Dendritic cell treated with granulocyte-macrophage colony-stimulating factor and Interleukin-4, amounts not matched to agents 40 ng/mL and 50 ng/mL, for 4 days (primary cell): ENCODE results near the gene USH1C.

Source experiments
- H3K27ac Mint-ChIP-seq: one replicate; pipeline ENCODE4 v1.8.0; 2022; ENCODE audit warnings: mild to moderate bottlenecking, mixed read lengths
- H3K27me3 Mint-ChIP-seq: one replicate; pipeline ENCODE4 v1.8.0; 2022; ENCODE audit warnings: mild to moderate bottlenecking, mixed read lengths
- H3K36me3 Mint-ChIP-seq: one replicate; pipeline ENCODE4 v1.8.0; 2022; ENCODE audit warnings: low read depth, mixed read lengths
- H3K4me1 Mint-ChIP-seq: one replicate; pipeline ENCODE4 v1.8.0; 2022; ENCODE audit warnings: low read depth, mixed read lengths
- H3K4me3 Mint-ChIP-seq: one replicate; pipeline ENCODE4 v1.8.0; 2022; ENCODE audit warnings: mild to moderate bottlenecking, moderate library complexity, mixed read lengths
- H3K9me3 Mint-ChIP-seq: one replicate; pipeline ENCODE4 v1.8.0; 2022; ENCODE audit warnings: mixed read lengths
- intact Hi-C: fragments of 100-400 bp; cut with micrococcal nuclease; formaldehyde crosslinking; loops from one replicate; pipeline ENCODE4 v1.15.0; 2022

USH1C gene

GRCh38 chr11:17544181-17544622 lies at the start of gene USH1C:
USH1C (minus strand) TSS chr11:17544416; CDS start chr11:17544307, 109 bp downstream.
- Mint-ChIP-seq H3K9me3 (no peaks in the 10 kb centered on the region), H3K4me3 (no peak within 1 kb of the TSS), H3K27me3 (peaks cover 59% of the 10 kb centered on the region), H3K4me1 (peaks cover 9% of the 10 kb centered on the region), H3K36me3 (no peaks in the 10 kb centered on the region), H3K27ac (no peak within 1 kb of the TSS)
- intact Hi-C loops = no loop called here

GRCh38 chr11:17593466-17594245 lies 49.4 kb upstream of the USH1C start:
- H3K4me3 Mint-ChIP-seq = no peak overlapping the region
- no peaks in the 10 kb centered on the region for H3K9me3 Mint-ChIP-seq
- no peak overlapping the region for H3K27ac Mint-ChIP-seq
- H3K4me1 Mint-ChIP-seq = no peaks in the 10 kb centered on the region
- H3K27me3 Mint-ChIP-seq = peaks cover 2% of the 10 kb centered on the region
- no peaks in the 10 kb centered on the region for H3K36me3 Mint-ChIP-seq
- intact Hi-C loops = no loop called here

GRCh38 chr11:17591293-17591692 lies 47.1 kb upstream of the USH1C start:
- no peaks in the 10 kb centered on the region for H3K4me1 Mint-ChIP-seq
- H3K4me3 Mint-ChIP-seq = no peak overlapping the region
- H3K36me3 Mint-ChIP-seq = no peaks in the 10 kb centered on the region
- H3K9me3 Mint-ChIP-seq = no peaks in the 10 kb centered on the region
- intact Hi-C loops = no loop called here
- H3K27me3 Mint-ChIP-seq = peaks cover 2% of the 10 kb centered on the region
- no peak overlapping the region for H3K27ac Mint-ChIP-seq

GRCh38 chr11:17590463-17590862 lies 46.2 kb upstream of the USH1C start:
- H3K27ac Mint-ChIP-seq = no peak overlapping the region
- H3K4me1 Mint-ChIP-seq = no peaks in the 10 kb centered on the region
- intact Hi-C loops = no loop called here
- no peaks in the 10 kb centered on the region for H3K36me3 Mint-ChIP-seq
- no peaks in the 10 kb centered on the region for H3K9me3 Mint-ChIP-seq
- peaks cover 2% of the 10 kb centered on the region for H3K27me3 Mint-ChIP-seq
- H3K4me3 Mint-ChIP-seq = no peak overlapping the region

DNA sequence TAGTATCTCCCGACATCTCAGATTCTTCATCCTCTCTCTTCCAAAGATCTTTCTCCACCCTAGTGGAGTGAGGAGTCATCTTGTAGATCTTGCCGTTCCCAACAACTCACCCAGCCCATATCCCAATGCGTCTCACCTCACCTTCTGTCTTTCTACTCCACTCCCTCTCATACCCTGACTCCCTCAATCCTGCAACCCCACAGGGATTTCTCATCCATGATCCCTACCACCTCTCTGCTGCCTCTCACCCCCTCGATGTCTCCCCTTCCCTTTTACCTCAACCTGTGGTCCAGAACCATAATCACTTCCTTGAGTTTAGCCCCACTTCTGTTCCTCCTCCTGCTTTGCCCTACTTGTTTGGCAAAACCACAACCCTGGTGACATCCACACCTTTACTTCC lies 44.5 kb upstream of the USH1C start:
- Mint-ChIP-seq H3K36me3 (no peaks in the 10 kb centered on the region), H3K27me3 (peaks cover 2% of the 10 kb centered on the region), H3K4me1 (no peaks in the 10 kb centered on the region), H3K27ac (no peak overlapping the region), H3K4me3 (no peak overlapping the region), H3K9me3 (no peaks in the 10 kb centered on the region)
- intact Hi-C loops = no loop called here

DNA sequence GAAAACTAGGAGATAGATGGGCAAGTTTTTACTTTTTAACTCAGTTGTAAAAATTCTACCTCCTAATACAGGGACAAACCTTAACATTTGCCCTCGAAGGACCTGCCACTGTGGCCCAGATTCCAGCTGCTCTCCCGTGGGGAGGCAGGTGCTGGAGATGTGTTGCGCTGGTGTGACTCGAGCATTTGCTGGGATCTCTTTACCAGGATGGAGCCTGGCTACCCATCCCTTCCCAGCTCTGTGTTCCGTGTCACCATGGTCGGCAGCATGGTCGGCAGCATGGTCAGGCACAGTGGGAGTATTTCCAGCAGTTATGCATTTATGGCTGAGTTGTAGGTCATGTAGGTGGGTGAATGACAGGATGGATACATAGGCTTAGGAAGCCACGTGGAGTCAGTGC lies 44.0 kb upstream of the USH1C start:
- intact Hi-C loops = no loop called here
- no peaks in the 10 kb centered on the region for H3K9me3 Mint-ChIP-seq
- H3K36me3 Mint-ChIP-seq = no peaks in the 10 kb centered on the region
- no peaks in the 10 kb centered on the region for H3K4me1 Mint-ChIP-seq
- H3K27ac Mint-ChIP-seq = no peak overlapping the region
- H3K4me3 Mint-ChIP-seq = no peak overlapping the region
- peaks cover 2% of the 10 kb centered on the region for H3K27me3 Mint-ChIP-seq

DNA sequence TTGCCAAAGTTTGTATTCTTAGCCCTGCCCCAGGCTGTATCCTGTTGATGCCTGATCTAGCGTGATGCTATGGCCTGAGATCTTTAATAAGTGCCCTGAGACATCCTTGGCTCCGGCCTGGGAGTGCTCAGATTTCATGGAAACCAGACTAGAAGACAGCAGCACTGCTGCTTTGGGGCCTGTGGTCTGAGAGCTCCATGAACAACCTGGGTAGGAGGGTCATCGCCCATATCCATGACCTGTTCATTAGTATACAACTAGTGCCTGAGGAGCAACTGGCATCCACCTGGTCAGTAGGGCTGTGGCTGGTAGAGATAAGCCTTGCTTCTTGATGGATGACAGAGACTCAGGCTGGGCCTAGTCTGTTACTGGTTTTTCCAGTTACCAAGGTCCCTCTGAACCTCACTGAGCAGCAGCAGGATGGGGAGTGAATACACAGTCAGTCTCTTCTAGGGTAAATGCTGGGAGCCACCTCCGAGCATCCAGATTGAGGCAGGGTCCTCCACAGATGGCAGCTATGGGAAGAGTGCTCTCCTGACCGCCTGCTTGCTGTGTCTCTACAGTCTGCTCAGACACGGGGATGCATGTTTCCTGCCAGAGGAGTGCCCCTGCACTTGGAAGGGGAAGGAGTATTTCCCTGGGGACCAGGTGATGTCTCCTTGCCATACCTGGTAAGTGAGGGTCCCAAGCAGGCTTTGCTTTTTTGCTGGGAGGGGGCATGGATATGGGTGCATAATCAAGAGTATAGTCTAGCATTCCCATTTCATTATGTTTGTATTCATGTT lies 41.9 kb upstream of the USH1C start:
- no peaks in the 10 kb centered on the region for H3K36me3 Mint-ChIP-seq
- no peaks in the 10 kb centered on the region for H3K4me1 Mint-ChIP-seq
- intact Hi-C loops = no loop called here
- no peaks in the 10 kb centered on the region for H3K9me3 Mint-ChIP-seq
- peaks cover 3% of the 10 kb centered on the region for H3K27me3 Mint-ChIP-seq
- no peak overlapping the region for H3K4me3 Mint-ChIP-seq
- H3K27ac Mint-ChIP-seq = no peak overlapping the region

DNA sequence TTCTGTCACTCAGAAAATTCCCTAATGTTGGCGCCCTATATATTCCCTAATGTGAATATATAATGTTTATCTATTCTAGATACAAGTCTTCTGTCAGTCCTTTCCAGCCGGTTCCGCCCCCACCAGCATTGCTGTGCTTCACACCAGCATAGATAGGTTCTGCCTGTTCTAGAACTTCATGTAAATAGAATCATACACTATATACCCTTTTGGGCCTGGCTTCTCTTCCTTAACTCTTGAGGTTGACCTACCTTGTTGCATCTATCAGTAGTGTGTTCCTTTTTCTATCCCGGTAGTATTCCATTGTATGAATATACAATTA lies 37.5 kb upstream of the USH1C start:
- H3K27ac Mint-ChIP-seq = no peak overlapping the region
- no peaks in the 10 kb centered on the region for H3K4me1 Mint-ChIP-seq
- no peak overlapping the region for H3K4me3 Mint-ChIP-seq
- peaks cover 8% of the 10 kb centered on the region for H3K27me3 Mint-ChIP-seq
- no peaks in the 10 kb centered on the region for H3K36me3 Mint-ChIP-seq
- intact Hi-C loops = no loop called here
- no peaks in the 10 kb centered on the region for H3K9me3 Mint-ChIP-seq

DNA sequence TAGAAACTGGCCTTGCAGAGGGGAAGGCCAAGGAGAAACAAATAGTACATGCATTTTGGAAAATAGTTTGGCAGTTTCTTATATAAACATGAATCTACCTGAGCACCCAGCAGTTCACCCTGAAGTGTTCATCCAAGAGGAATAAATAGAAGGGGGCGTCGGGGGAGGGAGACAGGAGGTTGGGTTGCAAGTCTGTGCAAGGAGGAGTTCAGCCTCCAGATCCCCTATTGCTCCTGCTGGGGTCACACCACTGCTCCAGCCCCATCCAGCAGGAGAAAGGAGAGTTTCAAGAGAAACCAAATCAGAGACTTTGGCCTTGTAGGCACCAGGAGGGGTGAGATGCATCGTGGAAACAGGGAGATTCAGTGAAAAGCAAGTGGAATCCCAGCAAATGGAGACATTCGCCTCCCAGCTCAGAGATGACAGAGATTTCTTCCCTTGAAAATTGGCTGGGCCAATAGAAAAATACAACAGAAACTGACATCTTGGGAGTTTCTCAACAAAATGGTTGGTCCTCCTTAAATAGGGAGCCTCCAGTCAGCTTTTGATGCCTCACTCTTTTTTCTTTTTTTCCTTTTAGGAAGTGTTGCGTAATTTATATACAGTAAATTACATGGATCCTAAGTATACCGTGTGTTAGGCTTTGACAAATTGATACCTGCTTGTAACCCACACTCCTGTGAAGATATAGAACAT lies 37.0 kb upstream of the USH1C start:
- H3K27me3 Mint-ChIP-seq = peaks cover 8% of the 10 kb centered on the region

DNA sequence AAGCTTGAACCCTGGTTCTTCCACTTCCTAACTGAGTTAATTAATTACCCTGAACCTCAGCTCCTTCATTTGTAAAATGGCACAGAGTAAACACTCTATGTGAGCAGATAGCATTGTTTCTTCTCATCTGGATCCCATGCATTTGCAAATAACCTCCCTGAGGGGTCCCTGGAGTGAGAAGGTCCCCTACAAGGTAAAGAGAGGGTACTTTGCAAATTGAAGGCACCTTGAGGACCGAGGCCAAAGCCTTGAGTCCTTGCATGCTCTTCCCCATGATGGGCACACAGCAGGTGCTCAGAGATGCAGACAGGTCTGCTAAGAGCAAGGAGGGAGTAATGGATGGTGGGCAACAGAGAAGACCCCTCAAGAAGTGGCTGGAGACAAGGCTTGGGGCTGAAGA lies 36.1 kb upstream of the USH1C start:
- Mint-ChIP-seq H3K9me3 (no peaks in the 10 kb centered on the region), H3K27ac (no peak overlapping the region), H3K4me1 (no peaks in the 10 kb centered on the region), H3K36me3 (no peaks in the 10 kb centered on the region), H3K4me3 (no peak overlapping the region), H3K27me3 (peaks cover 6% of the 10 kb centered on the region)
- intact Hi-C loops = no loop called here

More for the DNA sequence above, 37.0 kb upstream of the USH1C start:
- Mint-ChIP-seq H3K9me3 (no peaks in the 10 kb centered on the region), H3K36me3 (no peaks in the 10 kb centered on the region), H3K27ac (no peak overlapping the region), H3K4me3 (no peak overlapping the region), H3K4me1 (no peaks in the 10 kb centered on the region)
- intact Hi-C loops = no loop called here

- H3K27me3 Mint-ChIP-seq = peaks cover 6% of the 10 kb centered on the region
- H3K4me1 Mint-ChIP-seq = no peaks in the 10 kb centered on the region
- no peaks in the 10 kb centered on the region for H3K9me3 Mint-ChIP-seq
- intact Hi-C loops = no loop called here
- no peak overlapping the region for H3K27ac Mint-ChIP-seq
- H3K36me3 Mint-ChIP-seq = no peaks in the 10 kb centered on the region
- H3K4me3 Mint-ChIP-seq = no peak overlapping the region
Observed at GRCh38 chr11:17579451-17579850, 35.2 kb upstream of the USH1C start.

DNA sequence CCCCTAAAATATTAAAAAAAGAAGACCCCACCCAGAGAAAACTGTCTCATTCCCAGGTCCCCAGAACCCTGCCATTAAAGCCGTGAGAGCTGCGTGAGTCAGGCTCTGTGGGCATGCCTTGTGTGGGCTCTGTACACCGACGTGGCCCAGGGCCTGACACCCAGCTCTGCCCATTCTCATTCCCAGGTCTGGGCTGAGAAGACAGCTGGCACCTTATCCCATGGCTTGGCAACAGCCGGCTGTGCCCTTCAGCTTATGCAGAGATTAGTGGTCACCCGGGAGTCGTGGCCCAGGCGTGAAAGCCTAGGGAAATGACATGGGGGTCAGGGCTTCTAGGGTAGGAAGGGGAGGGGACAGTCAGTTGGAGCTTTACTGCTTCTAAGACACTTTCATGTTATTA lies 34.7 kb upstream of the USH1C start:
- no peaks in the 10 kb centered on the region for H3K9me3 Mint-ChIP-seq
- H3K36me3 Mint-ChIP-seq = no peaks in the 10 kb centered on the region
- no peak overlapping the region for H3K4me3 Mint-ChIP-seq
- no peak overlapping the region for H3K27ac Mint-ChIP-seq
- H3K27me3 Mint-ChIP-seq = peaks cover 6% of the 10 kb centered on the region
- H3K4me1 Mint-ChIP-seq = no peaks in the 10 kb centered on the region
- intact Hi-C loops = no loop called here

DNA sequence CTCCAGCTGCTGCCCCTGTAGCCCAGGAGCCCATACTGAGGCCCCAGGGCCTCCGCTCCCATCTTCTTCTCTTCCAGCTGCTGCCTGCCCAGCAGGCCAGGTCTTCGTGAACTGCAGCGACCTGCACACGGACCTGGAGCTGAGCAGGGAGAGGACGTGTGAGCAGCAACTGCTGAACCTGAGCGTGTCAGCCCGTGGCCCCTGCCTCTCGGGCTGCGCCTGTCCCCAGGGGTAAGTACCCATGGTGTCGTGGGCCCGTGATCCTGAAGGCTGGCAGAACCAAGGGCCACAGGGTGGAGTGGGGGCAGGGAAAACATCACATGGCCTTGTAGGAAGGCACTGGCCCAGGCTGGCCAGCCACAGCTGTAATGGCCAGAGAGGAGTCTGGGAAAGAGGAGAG lies 34.1 kb upstream of the USH1C start:
- no peaks in the 10 kb centered on the region for H3K4me1 Mint-ChIP-seq
- no peaks in the 10 kb centered on the region for H3K9me3 Mint-ChIP-seq
- H3K4me3 Mint-ChIP-seq = no peak overlapping the region
- H3K27ac Mint-ChIP-seq = no peak overlapping the region
- intact Hi-C loops = no loop called here
- H3K27me3 Mint-ChIP-seq = peaks cover 6% of the 10 kb centered on the region
- H3K36me3 Mint-ChIP-seq = no peaks in the 10 kb centered on the region
